Astrocyte (in vitro differentiated cells and primary cell): ENCODE data around the gene SUPT20HL1. TPM values are rescaled to one million over a fixed set of nuclear protein-coding genes. Genes with fewer than 3 reads are reported as not detected.

Experiments
- DNase-seq: peaks from one replicate; pipeline ENCODE4 v3.0.0-alpha.2; 2010; ENCODE audit warnings: low read depth
- FAIRE-seq: peaks from 2 replicates; lab custom pipeline; 2011; peaks lifted over from hg19 to GRCh38; lab: Jason Lieb, UNC
- H2AFZ ChIP-seq: 2 replicates; pipeline ENCODE4 v1.6.0; 2012; ENCODE audit warnings: low read depth, low read length, inconsistent platforms
- H3K27ac ChIP-seq: 2 replicates; pipeline ENCODE4 v1.5.1; 2011; ENCODE audit warnings: low read depth, low read length, inconsistent platforms
- H3K27me3 ChIP-seq: 2 replicates; pipeline ENCODE4 v1.6.0; 2011; ENCODE audit warnings: low read length, inconsistent platforms; ENCODE audit not compliant: insufficient read depth
- H3K36me3 ChIP-seq: 2 replicates; pipeline ENCODE4 v1.5.1; 2011; ENCODE audit warnings: low read length, inconsistent platforms; ENCODE audit not compliant: insufficient read depth
- H3K4me1 ChIP-seq: 2 replicates; pipeline ENCODE4 v1.5.1; 2011; ENCODE audit warnings: low read length, inconsistent platforms; ENCODE audit not compliant: insufficient read depth
- H3K4me2 ChIP-seq: 2 replicates; pipeline ENCODE4 v1.6.0; 2012; ENCODE audit warnings: low read length, inconsistent platforms
- H3K4me3 ChIP-seq: 2 replicates; pipeline ENCODE4 v1.5.1; 2011; ENCODE audit warnings: low read depth, mild to moderate bottlenecking, low read length, inconsistent platforms; ENCODE audit not compliant: insufficient read depth
- H3K79me2 ChIP-seq: 2 replicates; pipeline ENCODE4 v1.6.0; 2012; ENCODE audit warnings: mild to moderate bottlenecking, low read length, inconsistent platforms; ENCODE audit not compliant: insufficient read depth
- H3K9ac ChIP-seq: 2 replicates; pipeline ENCODE4 v1.6.0; 2012; ENCODE audit warnings: mild to moderate bottlenecking, low read length, inconsistent platforms
- H3K9me3 ChIP-seq: 2 replicates; pipeline ENCODE4 v1.5.1; 2012; ENCODE audit warnings: low read depth, mild to moderate bottlenecking, low read length, inconsistent platforms; ENCODE audit not compliant: insufficient read depth
- H4K20me1 ChIP-seq: 2 replicates; pipeline ENCODE4 v1.6.0; 2012; ENCODE audit warnings: low read length, inconsistent platforms; ENCODE audit not compliant: insufficient read depth
- H3K27ac Mint-ChIP-seq: one replicate; pipeline ENCODE4 v1.8.0; 2021; ENCODE audit warnings: mild to moderate bottlenecking, mixed read lengths; ENCODE audit not compliant: unreplicated experiment
- H3K27me3 Mint-ChIP-seq: one replicate; pipeline ENCODE4 v1.8.0; 2021; ENCODE audit warnings: low read depth, mixed read lengths; ENCODE audit not compliant: unreplicated experiment
- H3K36me3 Mint-ChIP-seq: one replicate; pipeline ENCODE4 v1.8.0; 2021; ENCODE audit warnings: low read depth, mixed read lengths; ENCODE audit not compliant: unreplicated experiment
- H3K4me1 Mint-ChIP-seq: one replicate; pipeline ENCODE4 v1.8.0; 2021; ENCODE audit warnings: low read depth, mixed read lengths; ENCODE audit not compliant: unreplicated experiment
- H3K4me3 Mint-ChIP-seq: one replicate; pipeline ENCODE4 v1.8.0; 2021; ENCODE audit warnings: mild to moderate bottlenecking, moderate library complexity, mixed read lengths; ENCODE audit not compliant: unreplicated experiment
- H3K9me3 Mint-ChIP-seq: one replicate; pipeline ENCODE4 v1.8.0; 2021; ENCODE audit warnings: mild to moderate bottlenecking, mixed read lengths; ENCODE audit not compliant: unreplicated experiment
- CTCF ChIP-seq: IDR thresholded peaks from 2 replicates; pipeline ENCODE4 v1.5.1; 2011; ENCODE audit warnings: low read depth, mild to moderate bottlenecking, inconsistent platforms, low read length, moderate library complexity; ENCODE audit not compliant: insufficient read depth
- EZH2 ChIP-seq: IDR thresholded peaks from 2 replicates; pipeline ENCODE4 v1.6.1; 2012; ENCODE audit warnings: mild to moderate bottlenecking, low read length, inconsistent platforms; ENCODE audit not compliant: insufficient read depth
- total RNA-seq: library from RNA; stranded (reverse); gene quantifications from 2 replicates; pipeline ENCODE4 v1.2.1, GENCODE V29; 2021

SUPT20HL1 gene
- total RNA-seq, 1 donor from 2014 or later = not detected

GRCh38 chrX:24377911-24378468 is 17.6 kb downstream of the SUPT20HL1 start:
- H3K27me3 Mint-ChIP-seq = no peaks in the 10 kb centered on the region
- Histone ChIP-seq H4K20me1 (no peaks in the 10 kb centered on the region), H3K4me2 (no peak overlapping the region), H3K36me3 (no peaks in the 10 kb centered on the region), H3K4me1 (no peaks in the 10 kb centered on the region), H3K9ac (no peak overlapping the region), H3K27ac (no peak overlapping the region), H2AFZ (no peak overlapping the region), H3K4me3 (no peak overlapping the region), H3K27me3 (no peaks in the 10 kb centered on the region), H3K79me2 (no peaks in the 10 kb centered on the region), H3K9me3 (no peaks in the 10 kb centered on the region)
- no peak overlapping the region for H3K4me3 Mint-ChIP-seq
- H3K27ac Mint-ChIP-seq = no peak overlapping the region
- H3K4me1 Mint-ChIP-seq = no peaks in the 10 kb centered on the region
- TF ChIP-seq EZH2 (no peak), CTCF (no peak)
- no peaks in the 10 kb centered on the region for H3K36me3 Mint-ChIP-seq
- DNase-seq (no peak), FAIRE-seq (no peak)
- no peaks in the 10 kb centered on the region for H3K9me3 Mint-ChIP-seq

GRCh38 chrX:24378706-24379105 is 18.3 kb downstream of the SUPT20HL1 start:
- no peak overlapping the region for H3K27ac Mint-ChIP-seq
- FAIRE-seq = no peak
- TF ChIP-seq EZH2 = no peak
- TF ChIP-seq CTCF = no peak

More at GRCh38 chrX:24378706-24379105, 18.3 kb downstream of the SUPT20HL1 start:
- Histone ChIP-seq H3K4me1 (no peaks in the 10 kb centered on the region), H3K4me3 (no peak overlapping the region), H3K9me3 (no peaks in the 10 kb centered on the region), H4K20me1 (no peaks in the 10 kb centered on the region), H2AFZ (no peak overlapping the region), H3K36me3 (no peaks in the 10 kb centered on the region), H3K4me2 (no peak overlapping the region), H3K79me2 (no peaks in the 10 kb centered on the region), H3K27ac (no peak overlapping the region), H3K9ac (no peak overlapping the region), H3K27me3 (no peaks in the 10 kb centered on the region)
- Mint-ChIP-seq H3K36me3 (no peaks in the 10 kb centered on the region), H3K4me3 (no peak overlapping the region), H3K4me1 (no peaks in the 10 kb centered on the region), H3K27me3 (no peaks in the 10 kb centered on the region), H3K9me3 (no peaks in the 10 kb centered on the region)
- no peak for DNase-seq
